GM19023 (cell line): ENCODE data around the gene PRRC2C.

ENCODE experiments used
- ATAC-seq: cut with Tn5 transposase; IDR thresholded peaks from one replicate; pipeline ENCODE4 v1.9.1; 2021; ENCODE audit warnings: mild to moderate bottlenecking, moderate library complexity; ENCODE audit not compliant: unreplicated experiment

Gene PRRC2C

DNA sequence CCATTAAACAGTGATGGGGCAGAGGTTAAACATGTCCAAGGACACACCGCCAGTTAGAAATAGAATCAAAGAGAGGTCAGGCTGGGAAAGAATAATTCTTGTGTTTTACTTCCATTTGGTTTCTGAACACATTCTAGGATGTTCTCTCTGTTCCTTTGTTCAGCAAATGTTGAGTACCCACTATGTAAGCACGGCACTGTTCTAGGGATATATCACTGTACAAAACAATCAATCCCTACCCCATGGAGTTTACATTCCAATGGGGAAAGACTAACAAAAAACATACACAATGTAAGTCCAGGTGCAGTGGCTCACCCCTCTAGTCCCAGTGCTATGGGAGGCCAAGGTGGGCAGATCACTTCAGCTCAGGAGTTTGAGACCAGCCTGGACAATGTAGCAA lies 142.9 kb downstream of the PRRC2C start:
- ATAC-seq: no peak

DNA sequence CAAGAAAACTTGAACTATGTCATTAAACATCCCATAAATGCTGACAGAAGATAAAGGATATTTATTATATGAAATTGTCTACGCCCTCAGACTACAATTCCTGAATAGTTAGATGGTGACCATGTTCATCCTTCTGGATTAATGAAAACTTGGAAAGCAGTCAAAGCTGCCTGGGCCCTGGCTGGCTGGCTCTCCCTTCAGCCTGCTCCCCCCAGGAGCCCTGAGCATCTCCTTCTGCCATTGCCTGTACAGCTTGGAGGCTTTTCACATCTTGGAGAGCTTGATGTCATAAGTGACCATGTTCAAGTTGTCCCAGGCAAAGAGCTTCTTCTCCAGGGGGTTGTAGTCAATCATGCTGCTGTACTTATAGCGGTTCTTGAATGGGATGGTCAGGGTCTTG lies 150.3 kb downstream of the PRRC2C start:
- ATAC-seq: no peak

DNA sequence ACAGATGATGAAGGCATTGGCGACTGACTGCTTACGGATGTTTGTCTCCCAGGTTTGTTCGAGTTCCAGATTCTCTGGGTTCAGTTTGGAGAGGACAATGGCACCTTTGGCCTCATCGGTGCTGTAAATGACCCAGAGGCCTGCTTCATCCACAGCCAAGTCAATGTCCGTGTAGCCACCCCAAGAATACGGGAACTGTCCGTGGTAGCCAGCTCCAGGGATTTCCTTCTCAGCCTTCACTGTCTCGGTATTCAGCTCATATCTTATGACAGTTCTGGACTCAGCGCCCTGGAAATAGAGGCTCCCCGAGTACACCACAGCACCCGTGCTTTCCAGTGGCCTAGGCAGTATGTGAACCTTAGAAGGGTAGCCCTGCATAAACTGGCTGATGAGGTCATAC lies 150.8 kb downstream of the PRRC2C start:
- no peak for ATAC-seq

GRCh38 chr1:171637928-171638576 lies 152.7 kb downstream of the PRRC2C start:
- ATAC-seq: no peak

GRCh38 chr1:171640225-171640624 lies 154.9 kb downstream of the PRRC2C start:
- no peak for ATAC-seq

GRCh38 chr1:171641076-171641864 lies 155.9 kb downstream of the PRRC2C start:
- ATAC-seq: no peak

DNA sequence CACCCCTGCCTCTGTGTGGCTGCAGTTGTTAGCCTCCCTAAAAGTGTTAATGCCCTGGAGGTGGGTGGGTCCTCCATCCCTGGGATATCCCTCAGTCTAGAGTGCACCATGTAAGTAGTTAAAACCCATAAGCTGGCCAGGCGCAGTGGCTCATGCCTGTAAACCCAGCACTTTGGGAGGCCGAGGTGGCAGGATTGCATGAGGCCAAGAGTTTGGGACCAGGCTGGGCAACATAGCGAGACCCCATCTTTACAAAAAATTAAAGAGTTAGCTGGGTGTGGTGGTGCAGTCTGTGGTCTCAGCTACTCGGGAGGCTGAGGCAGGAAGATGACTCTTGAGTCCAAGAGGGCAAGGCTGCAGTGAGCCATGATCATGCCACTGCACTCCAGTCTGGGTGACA lies 156.9 kb downstream of the PRRC2C start:
- ATAC-seq: no peak
